H9 (cell line): ENCODE results near the gene GSC2. TPM values are rescaled to one million over a fixed set of nuclear protein-coding genes. Genes with fewer than 3 reads are reported as not detected.

Experiments used
- DNase-seq: peaks from one replicate; pipeline ENCODE4 v3.0.0-alpha.2; 2017
- H2AFZ ChIP-seq: one replicate; pipeline ENCODE4 v1.6.1; 2013; ENCODE audit warnings: mild to moderate bottlenecking, low read length, control low read depth, moderate library complexity
- H2AK5ac ChIP-seq: 2 replicates; pipeline ENCODE4 v1.6.1; 2013; ENCODE audit warnings: low read length, control low read depth, mixed read lengths; ENCODE audit not compliant: insufficient read length
- H2BK120ac ChIP-seq: one replicate; pipeline ENCODE4 v1.6.1; 2013; ENCODE audit warnings: low read depth, mild to moderate bottlenecking, low read length, control low read depth, inconsistent platforms; ENCODE audit not compliant: poor library complexity, severe bottlenecking
- H2BK12ac ChIP-seq: 2 replicates; pipeline ENCODE4 v1.6.1; 2013; ENCODE audit warnings: low read length, control low read depth, mixed read lengths, low read depth; ENCODE audit not compliant: insufficient read length
- H2BK15ac ChIP-seq: 2 replicates; pipeline ENCODE4 v1.6.1; 2013; ENCODE audit warnings: low read depth, low read length, control low read depth
- H2BK20ac ChIP-seq: one replicate; pipeline ENCODE4 v1.6.1; 2013; ENCODE audit warnings: low read depth, mild to moderate bottlenecking, low read length, control low read depth, inconsistent platforms; ENCODE audit not compliant: poor library complexity, severe bottlenecking
- H2BK5ac ChIP-seq: 2 replicates; pipeline ENCODE4 v1.6.1; 2013; ENCODE audit warnings: low read length, control low read depth, mixed read lengths; ENCODE audit not compliant: insufficient read length
- H3K14ac ChIP-seq: 2 replicates; pipeline ENCODE4 v1.6.1; 2013; ENCODE audit warnings: low read length, control low read depth; ENCODE audit not compliant: insufficient read depth
- H3K18ac ChIP-seq: 2 replicates; pipeline ENCODE4 v1.6.1; 2013; ENCODE audit warnings: low read depth, mild to moderate bottlenecking, mixed read lengths, low read length, control low read depth; ENCODE audit not compliant: insufficient read length
- H3K23ac ChIP-seq: 2 replicates; pipeline ENCODE4 v1.6.1; 2013; ENCODE audit warnings: low read length, control low read depth, mixed read lengths, low read depth; ENCODE audit not compliant: insufficient read length
- H3K23me2 ChIP-seq: 2 replicates; pipeline ENCODE4 v1.6.1; 2013; ENCODE audit warnings: low read depth, mild to moderate bottlenecking, mixed read lengths, low read length, control low read depth; ENCODE audit not compliant: insufficient read length, poor library complexity, severe bottlenecking
- H3K27ac ChIP-seq: 2 replicates; pipeline ENCODE4 v1.5.1; 2013; ENCODE audit warnings: low read length, control low read depth, mixed read lengths, low read depth; ENCODE audit not compliant: insufficient read length
- H3K27me3 ChIP-seq: 2 replicates; pipeline ENCODE4 v1.6.1; 2013; ENCODE audit warnings: low read length, control low read depth, inconsistent platforms; ENCODE audit not compliant: insufficient read depth
- H3K4ac ChIP-seq: 2 replicates; pipeline ENCODE4 v1.6.1; 2013; ENCODE audit warnings: low read depth, mild to moderate bottlenecking, control low read depth, inconsistent platforms, low read length, moderate library complexity
- H3K4me1 ChIP-seq: 2 replicates; pipeline ENCODE4 v1.6.1; 2013; ENCODE audit warnings: low read length, control low read depth, inconsistent platforms; ENCODE audit not compliant: insufficient read depth
- H3K4me2 ChIP-seq: 2 replicates; pipeline ENCODE4 v1.6.1; 2013; ENCODE audit warnings: low read length, control low read depth, mixed read lengths; ENCODE audit not compliant: insufficient read length, insufficient read depth
- H3K56ac ChIP-seq: 2 replicates; pipeline ENCODE4 v1.6.1; 2013; ENCODE audit warnings: low read depth, mild to moderate bottlenecking, mixed read lengths, low read length, control low read depth; ENCODE audit not compliant: insufficient read length
- H3K79me1 ChIP-seq: 2 replicates; pipeline ENCODE4 v1.6.1; 2013; ENCODE audit warnings: low read depth, mild to moderate bottlenecking, moderate library complexity, low read length, control low read depth, inconsistent platforms; ENCODE audit not compliant: insufficient read depth, poor library complexity, severe bottlenecking
- H3K79me2 ChIP-seq: 2 replicates; pipeline ENCODE4 v1.6.1; 2013; ENCODE audit warnings: low read length, control low read depth, inconsistent platforms; ENCODE audit not compliant: insufficient read depth
- H3K9ac ChIP-seq: 2 replicates; pipeline ENCODE4 v1.6.1; 2013; ENCODE audit warnings: low read length, control low read depth, mixed read lengths; ENCODE audit not compliant: insufficient read length; ENCODE audit errors: extremely low read depth
- H3K9me3 ChIP-seq: one replicate; pipeline ENCODE4 v1.6.1; 2013; ENCODE audit warnings: low read depth, low read length, inconsistent platforms; ENCODE audit not compliant: control insufficient read depth
- H3T11ph ChIP-seq: one replicate; pipeline ENCODE4 v1.6.1; 2013; ENCODE audit warnings: mild to moderate bottlenecking, low read length, control low read depth, inconsistent platforms
- H4K20me1 ChIP-seq: one replicate; pipeline ENCODE4 v1.6.1; 2013; ENCODE audit not compliant: control insufficient read depth, insufficient read length, insufficient read depth
- H4K5ac ChIP-seq: 2 replicates; pipeline ENCODE4 v1.6.1; 2013; ENCODE audit warnings: low read depth, mild to moderate bottlenecking, mixed read lengths, low read length, control low read depth; ENCODE audit not compliant: insufficient read length
- H4K8ac ChIP-seq: replicated peaks from 2 replicates; pipeline ENCODE4 v1.6.1; 2013; ENCODE audit warnings: low read length, control low read depth, mixed read lengths, low read depth; ENCODE audit not compliant: insufficient read length
- H4K91ac ChIP-seq: 2 replicates; pipeline ENCODE4 v1.6.1; 2013; ENCODE audit warnings: low read depth, mild to moderate bottlenecking, moderate library complexity, mixed read lengths, low read length, control low read depth; ENCODE audit not compliant: insufficient read length
- H3K27ac Mint-ChIP-seq, 3 experiments: 2 replicates in 2 of 3; 3 replicates in 1 of 3; pipeline ENCODE4 v1.8.0; 2020 to 2021; ENCODE audit warnings: mixed read lengths in 3 of 3, mild to moderate bottlenecking in 1 of 3, moderate library complexity in 1 of 3
- H3K27me3 Mint-ChIP-seq: 2 replicates; pipeline ENCODE4 v1.8.0; 2021; ENCODE audit warnings: low read depth, mild to moderate bottlenecking, moderate library complexity, mixed read lengths
- H3K36me3 Mint-ChIP-seq, 3 experiments: 2 replicates in 2 of 3; 3 replicates in 1 of 3; pipeline ENCODE4 v1.8.0; 2020 to 2021; ENCODE audit warnings: low read depth in 3 of 3, mixed read lengths in 3 of 3; ENCODE audit not compliant: insufficient read depth in 1 of 3
- H3K4me1 Mint-ChIP-seq, 2 experiments: 2 replicates each; pipeline ENCODE4 v1.8.0; 2020; ENCODE audit warnings: mixed read lengths in 2 of 2
- H3K4me3 Mint-ChIP-seq, 2 experiments: 2 replicates in 1 of 2; 3 replicates in 1 of 2; pipeline ENCODE4 v1.8.0; 2020 to 2021; ENCODE audit warnings: mild to moderate bottlenecking in 2 of 2, mixed read lengths in 2 of 2, moderate library complexity in 1 of 2
- H3K9me3 Mint-ChIP-seq, 2 experiments: 2 replicates in 1 of 2; 3 replicates in 1 of 2; pipeline ENCODE4 v1.8.0; 2020; ENCODE audit warnings: mild to moderate bottlenecking in 2 of 2, mixed read lengths in 2 of 2, moderate library complexity in 1 of 2
- WGBS: extraction: QIAGEN DNeasy Blood & Tissue Kit; methylation state at CpG from one replicate; pipeline ENCODE4 v1.1.7; 2013; ENCODE audit warnings: missing lambda C conversion rate, low lambda C conversion rate, mixed read lengths; ENCODE audit not compliant: insufficient read length; ENCODE audit errors: extremely low coverage; 5-methylcytosine and 5-hydroxymethylcytosine counted together
- total RNA-seq: library from RNA; stranded (reverse); gene quantifications from 2 replicates; pipeline ENCODE4 v1.2.1, GENCODE V29; 2021
- TF ChIP-seq, protein P1 (sequence below): fragments of 200-600 bp; sonication (generic); conservative IDR thresholded peaks from 3 replicates; pipeline ENCODE4 v1.8.0; 2021; ENCODE audit warnings: antibody characterized with exemption, mild to moderate bottlenecking

GSC2 gene
- total RNA-seq, 1 experiment from 2014 or later: 0.22 TPM

DNA sequence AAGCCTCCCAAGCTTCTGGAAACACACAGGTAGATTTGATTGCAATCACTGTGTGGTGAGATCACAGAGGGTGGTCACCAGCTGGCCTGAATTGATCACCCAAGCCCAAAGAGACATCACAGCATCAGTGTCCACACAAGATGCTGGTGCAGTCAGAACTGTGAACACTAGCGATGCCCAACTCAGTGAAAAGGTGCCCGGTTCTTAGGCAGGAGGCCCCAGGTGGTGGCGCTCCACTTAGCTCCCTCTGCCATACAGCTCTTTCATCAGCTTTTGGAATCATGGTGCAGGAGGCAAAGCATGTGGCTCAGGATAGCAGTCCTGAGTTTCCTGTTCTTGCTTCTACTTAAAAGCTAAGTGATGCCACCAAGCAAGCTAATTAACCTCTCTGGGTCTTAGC, 39.0 kb downstream of the GSC2 start:
- Histone ChIP-seq H3K9ac (no peak overlapping the region), H3K4me2 (no peak overlapping the region), H4K8ac (no peak overlapping the region), H3K56ac (no peak overlapping the region), H3K27me3 (no peaks in the 10 kb centered on the region), H2BK12ac (no peak overlapping the region), H3K4me1 (peaks cover 8% of the 10 kb centered on the region; the same call in 1 of the 2 replicates), H3K18ac (no peak overlapping the region), H2AFZ (no peak overlapping the region), H3K79me2 (peaks cover 26% of the 10 kb centered on the region; the same call in 1 of the 2 replicates), H2AK5ac (no peak overlapping the region), H3T11ph (no peak overlapping the region), H2BK120ac (no peak overlapping the region), H4K20me1 (peaks cover 2% of the 10 kb centered on the region), H3K14ac (peak overlapping the region; percentile 4; the same call in 1 of the 2 replicates), H2BK15ac (no peak overlapping the region), H3K9me3 (no peaks in the 10 kb centered on the region), H4K5ac (no peak overlapping the region), H2BK20ac (no peak overlapping the region), H3K4ac (no peak overlapping the region), H3K27ac (no peak overlapping the region), H3K23me2 (no peaks in the 10 kb centered on the region), H2BK5ac (no peak overlapping the region), H3K23ac (no peak overlapping the region), H4K91ac (no peak overlapping the region), H3K79me1 (peaks cover 4% of the 10 kb centered on the region)
- peak overlapping the region in 2 of 3 experiments; percentile 3 to 42; a peak in 2 of 7 replicates for H3K27ac Mint-ChIP-seq
- peaks cover 0 to 4% (median 1%) of the 10 kb centered on the region in 3 experiments; a peak in 2 of 7 replicates for H3K36me3 Mint-ChIP-seq
- H3K9me3 Mint-ChIP-seq: no peaks in the 10 kb centered on the region
- TF ChIP-seq, protein P1, sequence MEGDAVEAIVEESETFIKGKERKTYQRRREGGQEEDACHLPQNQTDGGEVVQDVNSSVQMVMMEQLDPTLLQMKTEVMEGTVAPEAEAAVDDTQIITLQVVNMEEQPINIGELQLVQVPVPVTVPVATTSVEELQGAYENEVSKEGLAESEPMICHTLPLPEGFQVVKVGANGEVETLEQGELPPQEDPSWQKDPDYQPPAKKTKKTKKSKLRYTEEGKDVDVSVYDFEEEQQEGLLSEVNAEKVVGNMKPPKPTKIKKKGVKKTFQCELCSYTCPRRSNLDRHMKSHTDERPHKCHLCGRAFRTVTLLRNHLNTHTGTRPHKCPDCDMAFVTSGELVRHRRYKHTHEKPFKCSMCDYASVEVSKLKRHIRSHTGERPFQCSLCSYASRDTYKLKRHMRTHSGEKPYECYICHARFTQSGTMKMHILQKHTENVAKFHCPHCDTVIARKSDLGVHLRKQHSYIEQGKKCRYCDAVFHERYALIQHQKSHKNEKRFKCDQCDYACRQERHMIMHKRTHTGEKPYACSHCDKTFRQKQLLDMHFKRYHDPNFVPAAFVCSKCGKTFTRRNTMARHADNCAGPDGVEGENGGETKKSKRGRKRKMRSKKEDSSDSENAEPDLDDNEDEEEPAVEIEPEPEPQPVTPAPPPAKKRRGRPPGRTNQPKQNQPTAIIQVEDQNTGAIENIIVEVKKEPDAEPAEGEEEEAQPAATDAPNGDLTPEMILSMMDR: peak; percentile 33; the same call in 1 of the 3 replicates
- DNase-seq: no peak
- WGBS: no CpG with 5 or more reads among the region's 3 CpGs
- no peak overlapping the region for H3K4me3 Mint-ChIP-seq
- no peaks in the 10 kb centered on the region for H3K27me3 Mint-ChIP-seq
- peaks cover 23 to 37% of the 10 kb centered on the region in 2 experiments for H3K4me1 Mint-ChIP-seq
